H1 (cell line): ENCODE results near the gene CD48.

Experiments used
- BACH1 ChIP-seq: IDR thresholded peaks from 2 replicates; pipeline ENCODE4 v1.6.1; 2012; ENCODE audit warnings: low read length, improper control_type of control experiment
- BCL11A ChIP-seq, 2 experiments: IDR thresholded peaks; one replicate each; pipeline ENCODE4 v1.6.1; 2011; ENCODE audit warnings: low read depth in 2 of 2, low read length in 2 of 2, mild to moderate bottlenecking in 2 of 2
- CBX8 ChIP-seq: fragments of 300-800, 300-1000 bp; sonication (generic); IDR thresholded peaks from 2 replicates; pipeline ENCODE4 v1.7.1; 2016; ENCODE audit warnings: low read depth, low read length, borderline replicate concordance
- CHD2 ChIP-seq: IDR thresholded peaks from 2 replicates; pipeline ENCODE4 v1.6.1; 2012; ENCODE audit warnings: low read length, improper control_type of control experiment
- CTCF ChIP-seq, 3 experiments: IDR thresholded peaks; 1 replicate in 2 of 3; 2 replicates in 1 of 3; pipeline versions ENCODE4 v1.5.1 to v1.6.1; 2011; ENCODE audit warnings: low read length in 3 of 3, mild to moderate bottlenecking in 3 of 3, inconsistent platforms in 2 of 3, low read depth in 1 of 3, moderate library complexity in 1 of 3; ENCODE audit not compliant: insufficient read depth in 1 of 3; ENCODE audit errors: control extremely low read depth in 1 of 3
- EP300 ChIP-seq, 2 experiments: IDR thresholded peaks; 1 replicate in 1 of 2; 2 replicates in 1 of 2; pipeline ENCODE4 v1.6.1; 2011 to 2012; ENCODE audit warnings: low read depth in 2 of 2, low read length in 2 of 2, mild to moderate bottlenecking in 2 of 2, borderline replicate concordance in 1 of 2, inconsistent platforms in 1 of 2, moderate library complexity in 1 of 2
- EZH2 ChIP-seq: fragments of 200-600 bp; sonication (generic); IDR thresholded peaks from 2 replicates; pipeline ENCODE4 v1.7.1; 2012; ENCODE audit warnings: low read depth, mild to moderate bottlenecking, moderate library complexity, low read length, inconsistent platforms; ENCODE audit not compliant: severe bottlenecking
- KDM1A ChIP-seq: fragments of 200-600, 300-600 bp; sonication (generic); IDR thresholded peaks from 2 replicates; pipeline ENCODE4 v1.7.1; 2016; ENCODE audit warnings: mild to moderate bottlenecking, low read length, borderline replicate concordance
- POLR2A ChIP-seq, 2 experiments: IDR thresholded peaks; 1 replicate in 1 of 2; 2 replicates in 1 of 2; pipeline ENCODE4 v1.6.1; 2011; ENCODE audit warnings: low read depth in 2 of 2, low read length in 2 of 2, mild to moderate bottlenecking in 2 of 2; ENCODE audit errors: control extremely low read depth in 1 of 2
- POLR2AphosphoS5 ChIP-seq: IDR thresholded peaks from 2 replicates; pipeline ENCODE4 v1.6.1; 2011; ENCODE audit warnings: low read depth, low read length
- SIN3A ChIP-seq, 2 experiments: IDR thresholded peaks in 1 of 2; conservative IDR thresholded peaks in 1 of 2; 2 replicates each; pipeline ENCODE4 v1.6.1; 2011 to 2012; ENCODE audit warnings: low read length in 2 of 2, improper control_type of control experiment in 1 of 2, low read depth in 1 of 2, mild to moderate bottlenecking in 1 of 2
- SRF ChIP-seq: IDR thresholded peaks from 2 replicates; pipeline ENCODE4 v1.6.1; 2011; ENCODE audit warnings: mild to moderate bottlenecking, low read depth, low read length, moderate library complexity
- USF2 ChIP-seq: IDR thresholded peaks from 2 replicates; pipeline ENCODE4 v1.6.1; 2011; ENCODE audit warnings: low read length, improper control_type of control experiment
- TF ChIP-seq, protein P1 (sequence below): IDR thresholded peaks from 2 replicates; pipeline ENCODE4 v1.6.1; 2012; ENCODE audit warnings: inconsistent platforms

DNA sequence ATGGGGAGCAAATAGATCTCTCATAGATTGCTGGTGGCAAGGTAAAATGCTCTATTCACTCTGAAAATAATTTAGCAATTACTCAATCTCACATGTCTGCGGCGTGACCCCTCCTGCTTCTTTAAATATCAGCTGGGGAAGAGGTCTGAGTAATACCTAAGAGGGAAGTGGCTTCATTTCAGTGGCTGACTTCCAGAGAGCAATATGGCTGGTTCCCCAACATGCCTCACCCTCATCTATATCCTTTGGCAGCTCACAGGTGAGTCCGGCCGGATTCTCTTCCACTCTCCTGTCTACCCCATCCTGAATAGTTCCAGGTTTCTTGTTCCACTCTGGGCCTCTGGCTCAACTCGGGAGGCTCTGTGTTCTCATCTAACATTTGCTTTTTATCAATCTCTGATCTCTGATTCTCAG, 27.5 kb upstream of the CD48 start, which contains the start of gene SLAMF7:
- no peak for TF ChIP-seq CBX8
- TF ChIP-seq EZH2: no peak
- no peak for TF ChIP-seq CTCF (IDR thresholded peaks at IDR 0.05; ENCODE audit: control extremely low read depth in 1 of 3, insufficient read depth in 1 of 3, low read depth in 1 of 3, low read length in 3 of 3)
- no peak for TF ChIP-seq POLR2A (IDR thresholded peaks at IDR 0.05; ENCODE audit: control extremely low read depth in 1 of 2, low read depth in 2 of 2, low read length in 2 of 2)
- no peak for TF ChIP-seq USF2
- TF ChIP-seq, protein P1, sequence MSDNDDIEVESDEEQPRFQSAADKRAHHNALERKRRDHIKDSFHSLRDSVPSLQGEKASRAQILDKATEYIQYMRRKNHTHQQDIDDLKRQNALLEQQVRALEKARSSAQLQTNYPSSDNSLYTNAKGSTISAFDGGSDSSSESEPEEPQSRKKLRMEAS: no peak
- no peak for TF ChIP-seq CHD2
- TF ChIP-seq POLR2AphosphoS5: no peak
- no peak for TF ChIP-seq EP300 (IDR thresholded peaks at IDR 0.05; ENCODE audit: borderline replicate concordance in 1 of 2, low read depth in 2 of 2, low read length in 2 of 2)
- no peak for TF ChIP-seq BACH1
- no peak for TF ChIP-seq SIN3A (conservative IDR thresholded peaks at IDR 0.05 in 1 of 2, IDR thresholded peaks at IDR 0.05 in 1 of 2; ENCODE audit: low read depth in 1 of 2, low read length in 2 of 2)
- TF ChIP-seq SRF: no peak
- no peak for TF ChIP-seq KDM1A
- TF ChIP-seq BCL11A (IDR thresholded peaks at IDR 0.05; ENCODE audit: low read depth in 2 of 2, low read length in 2 of 2): no peak
